Neural cell (in vitro differentiated cells): ENCODE measurements around the gene NLRC3. TPM values are rescaled to one million over a fixed set of nuclear protein-coding genes. Genes with fewer than 3 reads are reported as not detected.

Experiments used
- H2AFZ ChIP-seq: fragments of 200-600, 300-800 bp; sonication (generic), shearing (Covaris generic); 2 replicates; pipeline ENCODE4 v1.6.0; 2014; ENCODE audit warnings: low read depth, mild to moderate bottlenecking, antibody characterized with exemption, low read length, moderate library complexity
- H3F3A ChIP-seq: fragments of 200-600 bp; shearing (Covaris generic); 2 replicates; pipeline ENCODE4 v1.6.1; 2016; ENCODE audit warnings: mild to moderate bottlenecking, moderate library complexity, mixed read lengths, antibody characterized with exemption, low read length; ENCODE audit not compliant: insufficient read depth, poor library complexity, severe bottlenecking
- H3K27ac ChIP-seq: fragments of 200-600, 300-800 bp; sonication (generic), shearing (Covaris generic); 2 replicates; pipeline ENCODE4 v1.5.1; 2014; ENCODE audit warnings: mild to moderate bottlenecking, low read length, moderate library complexity
- H3K27me3 ChIP-seq: fragments of 300-800, 200-600 bp; sonication (generic), shearing (Covaris generic); 2 replicates; pipeline ENCODE4 v1.6.0; 2014; ENCODE audit warnings: mild to moderate bottlenecking, low read depth, low read length, moderate library complexity; ENCODE audit not compliant: insufficient read depth
- H3K36me3 ChIP-seq: fragments of 300-800, 200-600 bp; sonication (generic), shearing (Covaris generic); 2 replicates; pipeline ENCODE4 v1.5.1; 2014; ENCODE audit warnings: mild to moderate bottlenecking, antibody characterized with exemption, low read length, moderate library complexity; ENCODE audit not compliant: insufficient read depth
- H3K4me2 ChIP-seq: fragments of 300-800, 200-600 bp; sonication (generic), shearing (Covaris generic); 2 replicates; pipeline ENCODE4 v1.6.0; 2014; ENCODE audit warnings: mild to moderate bottlenecking, low read length
- H3K4me3 ChIP-seq: fragments of 300-800, 200-600 bp; sonication (generic), shearing (Covaris generic); 2 replicates; pipeline ENCODE4 v1.5.1; 2014; ENCODE audit warnings: mild to moderate bottlenecking, low read length, moderate library complexity
- H3K79me2 ChIP-seq: fragments of 200-600 bp; shearing (Covaris generic); replicated peaks from 2 replicates; pipeline ENCODE4 v1.6.0; 2014; ENCODE audit warnings: mild to moderate bottlenecking, low read length, moderate library complexity; ENCODE audit not compliant: insufficient read depth
- H3K9ac ChIP-seq: fragments of 300-800, 200-600 bp; sonication (generic), shearing (Covaris generic); 2 replicates; pipeline ENCODE4 v1.6.1; 2016; ENCODE audit warnings: mild to moderate bottlenecking, low read length, mixed read lengths
- H3K9me2 ChIP-seq: fragments of 200-600 bp; shearing (Covaris generic); 2 replicates; pipeline ENCODE4 v1.6.1; 2016; ENCODE audit warnings: mild to moderate bottlenecking, low read length, mixed read lengths; ENCODE audit not compliant: insufficient read depth
- H3K9me3 ChIP-seq: fragments of 200-600, 300-800 bp; sonication (generic), shearing (Covaris generic); 2 replicates; pipeline ENCODE4 v1.6.1; 2016; ENCODE audit warnings: mild to moderate bottlenecking, mixed run types, low read length, moderate library complexity, mixed read lengths
- H4K20me1 ChIP-seq: fragments of 200-600 bp; shearing (Covaris generic); 2 replicates; pipeline ENCODE4 v1.6.1; 2016; ENCODE audit warnings: mild to moderate bottlenecking, mixed run types; ENCODE audit not compliant: insufficient read depth
- CTCF ChIP-seq: fragments of 450-650 bp; IDR thresholded peaks from 2 replicates; pipeline ENCODE4 v1.5.1; 2014; ENCODE audit warnings: antibody characterized with exemption, mild to moderate bottlenecking, moderate library complexity; ENCODE audit not compliant: poor library complexity, severe bottlenecking
- EP300 ChIP-seq: fragments of 450-650 bp; conservative IDR thresholded peaks from 2 replicates; pipeline ENCODE4 v1.6.1; 2014; ENCODE audit warnings: antibody characterized with exemption, mild to moderate bottlenecking, moderate library complexity; ENCODE audit not compliant: poor library complexity, severe bottlenecking
- EZH2 ChIP-seq: fragments of 200-600, 300-800 bp; shearing (Covaris generic), sonication (generic); IDR thresholded peaks from 2 replicates; pipeline ENCODE4 v1.6.1; 2014; ENCODE audit warnings: antibody characterized with exemption, low read length, borderline replicate concordance, mild to moderate bottlenecking; ENCODE audit not compliant: insufficient read depth, poor library complexity, severe bottlenecking
- MXI1 ChIP-seq: fragments of 450-650 bp; conservative IDR thresholded peaks from 2 replicates; pipeline ENCODE4 v1.6.1; 2014; ENCODE audit warnings: antibody characterized with exemption, mild to moderate bottlenecking; ENCODE audit not compliant: poor library complexity, severe bottlenecking
- POLR2AphosphoS5 ChIP-seq: IDR thresholded peaks from 2 replicates; pipeline ENCODE4 v1.6.1; 2012
- RAD21 ChIP-seq: fragments of 450-650 bp; conservative IDR thresholded peaks from 2 replicates; pipeline ENCODE4 v1.6.1; 2014; ENCODE audit warnings: antibody characterized with exemption, mild to moderate bottlenecking, moderate library complexity
- REST ChIP-seq: IDR thresholded peaks from 2 replicates; pipeline ENCODE4 v1.6.1; 2012; ENCODE audit warnings: borderline replicate concordance
- SMC3 ChIP-seq: fragments of 450-650 bp; conservative IDR thresholded peaks from 2 replicates; pipeline ENCODE4 v1.6.1; 2014; ENCODE audit warnings: antibody characterized with exemption, mild to moderate bottlenecking, moderate library complexity; ENCODE audit not compliant: poor library complexity
- TAF1 ChIP-seq: IDR thresholded peaks from 2 replicates; pipeline ENCODE4 v1.6.1; 2012; ENCODE audit warnings: low read depth
- polyA plus RNA-seq: library from polyadenylated mRNA; depleted of rRNA; stranded (reverse); fragments of >200 nt; gene quantifications from 2 replicates; pipeline ENCODE4 v1.2.3, GENCODE V29; 2014

NLRC3 gene
- polyA plus RNA-seq, 1 donor from 2014 or later: 0.57 TPM

- TF ChIP-seq EP300 (no peak), EZH2 (no peak)
Measured at GRCh38 chr16:3534126-3534525, 43.1 kb downstream of the NLRC3 start (continued).

- Histone ChIP-seq H3K27ac (no peak overlapping the region), H4K20me1 (no peaks in the 10 kb centered on the region), H3K79me2 (no peaks in the 10 kb centered on the region), H3F3A (no peaks in the 10 kb centered on the region), H3K4me2 (no peak overlapping the region), H3K27me3 (no peaks in the 10 kb centered on the region), H3K36me3 (no peaks in the 10 kb centered on the region), H3K9me2 (no peaks in the 10 kb centered on the region), H3K4me3 (no peak overlapping the region), H3K9ac (no peak overlapping the region), H3K9me3 (peaks cover 5% of the 10 kb centered on the region), H2AFZ (no peak overlapping the region)
- no peak for TF ChIP-seq TAF1
- no peak for TF ChIP-seq RAD21
- TF ChIP-seq EZH2: no peak
- TF ChIP-seq MXI1: no peak
- TF ChIP-seq REST: no peak
- TF ChIP-seq CTCF: no peak
- no peak for TF ChIP-seq EP300
- no peak for TF ChIP-seq SMC3
- TF ChIP-seq POLR2AphosphoS5: no peak
Measured at GRCh38 chr16:3532741-3533140, 44.5 kb downstream of the NLRC3 start.

GRCh38 chr16:3530371-3530914 is 46.8 kb downstream of the NLRC3 start:
- Histone ChIP-seq H3K9me2 (no peaks in the 10 kb centered on the region), H3K9me3 (peaks cover 5% of the 10 kb centered on the region), H3K9ac (no peak overlapping the region), H4K20me1 (no peaks in the 10 kb centered on the region), H3K27me3 (no peaks in the 10 kb centered on the region), H3F3A (no peaks in the 10 kb centered on the region), H3K36me3 (no peaks in the 10 kb centered on the region), H3K27ac (no peak overlapping the region), H3K79me2 (no peaks in the 10 kb centered on the region), H3K4me3 (no peak overlapping the region), H3K4me2 (no peak overlapping the region), H2AFZ (no peak overlapping the region)
- TF ChIP-seq SMC3: no peak
- TF ChIP-seq TAF1: no peak
- TF ChIP-seq RAD21: no peak
- TF ChIP-seq MXI1: no peak
- no peak for TF ChIP-seq EP300
- TF ChIP-seq CTCF: no peak
- TF ChIP-seq EZH2: no peak
